T-helper 2 cell (primary cell): ENCODE measurements around the gene SLC27A1.
"Not testable (repeated sequence)": the region's sequence is repeated elsewhere in the genome, so short reads cannot be mapped to it uniquely, and the experiment has no call there.

Experiments used
- DNase-seq, 5 experiments: peaks; one replicate each; pipeline versions ENCODE4 v3.0.0 to v3.0.0-alpha.2; 2012 to 2022

Gene SLC27A1

GRCh38 chr19:17540174-17540573 lies 69.8 kb downstream of the SLC27A1 start:
- no peak for DNase-seq

GRCh38 chr19:17541184-17541759 lies 70.9 kb downstream of the SLC27A1 start:
- DNase-seq = no peak

- DNase-seq = no peak
These were observed 71.7 kb downstream of the SLC27A1 start for GRCh38 chr19:17542042-17542441.

- DNase-seq = no peak
These were observed 72.7 kb downstream of the SLC27A1 start for GRCh38 chr19:17542793-17543582.

- DNase-seq = no peak
These were observed 73.7 kb downstream of the SLC27A1 start for GRCh38 chr19:17543986-17544385.

GRCh38 chr19:17544418-17544817 lies 74.1 kb downstream of the SLC27A1 start:
- no peak for DNase-seq

- DNase-seq = no peak
These were observed 77.8 kb downstream of the SLC27A1 start for GRCh38 chr19:17548145-17548544.

- no peak for DNase-seq
These were observed 78.9 kb downstream of the SLC27A1 start for GRCh38 chr19:17549085-17549740.

GRCh38 chr19:17550076-17550667 lies 79.8 kb downstream of the SLC27A1 start:
- DNase-seq = no peak

GRCh38 chr19:17552735-17553134 lies 82.4 kb downstream of the SLC27A1 start:
- DNase-seq = not testable (repeated sequence)

- DNase-seq = no peak
These were observed 82.9 kb downstream of the SLC27A1 start for GRCh38 chr19:17553256-17553655.

- no peak for DNase-seq
These were observed 84.7 kb downstream of the SLC27A1 start for GRCh38 chr19:17554968-17555479.

- peak; percentile 90 to 99 (median 97) for DNase-seq
These were observed 85.2 kb downstream of the SLC27A1 start, which contains the start of gene COLGALT1 for GRCh38 chr19:17555480-17555928. Gene COLGALT1 (plus strand): TSS chr19:17555649. CDS start chr19:17555714, 65 bp downstream.
